ENCODE data around the gene HOMER2. TPM values are rescaled to one million over a fixed set of nuclear protein-coding genes. Genes with fewer than 3 reads are reported as not detected.

The HOMER2 gene
- total RNA-seq, 4 donors from 2014 or later, result 3.6 to 9.8 (median 7.4) TPM

DNA sequence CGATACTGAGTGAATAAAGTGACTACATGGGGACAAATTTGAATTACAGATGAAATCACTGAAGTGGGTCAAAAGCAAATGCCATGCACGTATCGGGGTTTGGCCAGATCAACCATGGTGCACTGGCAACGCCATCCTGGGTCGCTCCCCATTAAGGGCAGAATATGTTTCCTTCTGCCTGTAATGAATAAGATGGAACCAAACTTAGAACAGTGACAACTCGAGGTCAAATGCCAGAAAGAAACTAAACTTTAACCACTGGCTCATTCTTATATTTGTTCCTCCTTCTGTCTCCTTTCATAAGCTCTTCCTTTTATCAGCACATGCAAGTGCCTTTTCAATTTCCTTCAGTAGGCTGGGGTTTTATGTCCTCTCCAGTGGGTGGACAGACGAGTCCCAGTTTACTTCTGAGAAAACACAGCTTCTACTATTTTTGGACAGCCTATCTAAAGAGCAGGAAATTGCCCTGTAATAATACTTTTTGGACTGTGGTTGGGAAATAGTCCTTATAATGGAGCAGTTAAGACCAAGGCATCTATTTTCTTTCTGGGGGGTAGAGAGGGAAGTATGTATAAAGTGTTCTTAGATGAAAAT lies 81.7 kb downstream of the HOMER2 start:
- TF ChIP-seq, protein P1, sequence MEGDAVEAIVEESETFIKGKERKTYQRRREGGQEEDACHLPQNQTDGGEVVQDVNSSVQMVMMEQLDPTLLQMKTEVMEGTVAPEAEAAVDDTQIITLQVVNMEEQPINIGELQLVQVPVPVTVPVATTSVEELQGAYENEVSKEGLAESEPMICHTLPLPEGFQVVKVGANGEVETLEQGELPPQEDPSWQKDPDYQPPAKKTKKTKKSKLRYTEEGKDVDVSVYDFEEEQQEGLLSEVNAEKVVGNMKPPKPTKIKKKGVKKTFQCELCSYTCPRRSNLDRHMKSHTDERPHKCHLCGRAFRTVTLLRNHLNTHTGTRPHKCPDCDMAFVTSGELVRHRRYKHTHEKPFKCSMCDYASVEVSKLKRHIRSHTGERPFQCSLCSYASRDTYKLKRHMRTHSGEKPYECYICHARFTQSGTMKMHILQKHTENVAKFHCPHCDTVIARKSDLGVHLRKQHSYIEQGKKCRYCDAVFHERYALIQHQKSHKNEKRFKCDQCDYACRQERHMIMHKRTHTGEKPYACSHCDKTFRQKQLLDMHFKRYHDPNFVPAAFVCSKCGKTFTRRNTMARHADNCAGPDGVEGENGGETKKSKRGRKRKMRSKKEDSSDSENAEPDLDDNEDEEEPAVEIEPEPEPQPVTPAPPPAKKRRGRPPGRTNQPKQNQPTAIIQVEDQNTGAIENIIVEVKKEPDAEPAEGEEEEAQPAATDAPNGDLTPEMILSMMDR (IDR thresholded peaks at IDR 0.05; ENCODE audit: low read depth), result no peak

DNA sequence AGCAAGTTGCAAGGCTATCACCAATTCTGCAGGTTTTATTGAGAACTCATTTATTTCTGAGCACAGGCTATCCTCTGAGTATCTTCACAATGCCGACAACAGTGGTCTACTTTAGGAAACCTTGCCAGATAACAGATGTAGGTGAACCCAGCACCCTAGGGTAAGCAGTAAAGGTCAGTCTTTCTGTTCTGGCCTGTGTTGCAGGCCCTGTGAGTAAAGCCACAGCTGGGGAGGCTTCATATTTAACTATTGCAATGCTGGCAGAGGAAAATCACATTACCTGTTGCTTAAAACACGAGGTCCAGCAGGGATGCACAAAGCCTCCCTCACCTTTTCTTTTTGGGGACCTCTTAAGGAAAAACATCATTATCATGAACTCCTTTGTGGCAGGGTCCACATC lies 87.6 kb downstream of the HOMER2 start:
- TF ChIP-seq, protein P1 (IDR thresholded peaks at IDR 0.05; ENCODE audit: low read depth), result no peak

DNA sequence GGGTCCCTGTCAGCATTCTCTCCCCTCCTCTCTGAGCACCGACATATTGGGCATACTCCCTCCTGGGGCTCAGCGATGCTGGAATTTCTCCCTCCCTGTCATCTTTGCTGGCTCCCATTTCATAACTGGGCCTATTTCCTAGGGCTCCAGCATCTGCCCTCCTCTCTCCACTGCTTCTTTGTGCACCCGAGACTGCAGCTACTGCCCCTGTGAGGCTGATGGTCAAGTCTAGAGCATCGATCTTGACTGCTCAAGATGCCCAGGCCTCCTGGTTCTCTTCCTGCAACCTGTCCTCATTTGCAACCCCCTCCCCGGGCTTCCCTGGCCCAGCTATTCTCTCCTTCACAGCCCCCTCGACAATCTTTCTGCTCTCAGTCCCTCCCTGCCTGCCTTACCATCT lies 89.6 kb downstream of the HOMER2 start:
- TF ChIP-seq, protein P1 (IDR thresholded peaks at IDR 0.05; ENCODE audit: low read depth), result no peak

DNA sequence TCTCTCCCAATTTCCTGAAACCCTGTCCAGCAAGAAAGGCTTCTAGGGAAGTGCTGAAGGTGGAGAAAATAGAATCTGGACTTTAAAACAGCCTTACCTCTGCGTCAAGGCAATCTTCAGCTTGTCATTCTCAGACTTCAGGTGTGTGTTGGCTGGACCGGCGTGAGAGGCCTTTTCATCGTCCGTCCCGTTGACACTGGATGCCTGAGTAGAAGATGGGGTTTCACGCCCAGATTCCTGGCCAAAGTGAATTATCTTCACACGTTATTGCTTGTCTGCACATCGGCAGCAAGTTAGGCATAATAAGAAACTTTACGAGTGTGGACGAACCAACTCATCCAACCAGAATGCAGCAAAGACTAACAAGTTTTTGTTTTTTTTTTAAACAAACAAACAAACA lies 93.6 kb downstream of the HOMER2 start:
- TF ChIP-seq, protein P1 (IDR thresholded peaks at IDR 0.05; ENCODE audit: low read depth), result no peak

DNA sequence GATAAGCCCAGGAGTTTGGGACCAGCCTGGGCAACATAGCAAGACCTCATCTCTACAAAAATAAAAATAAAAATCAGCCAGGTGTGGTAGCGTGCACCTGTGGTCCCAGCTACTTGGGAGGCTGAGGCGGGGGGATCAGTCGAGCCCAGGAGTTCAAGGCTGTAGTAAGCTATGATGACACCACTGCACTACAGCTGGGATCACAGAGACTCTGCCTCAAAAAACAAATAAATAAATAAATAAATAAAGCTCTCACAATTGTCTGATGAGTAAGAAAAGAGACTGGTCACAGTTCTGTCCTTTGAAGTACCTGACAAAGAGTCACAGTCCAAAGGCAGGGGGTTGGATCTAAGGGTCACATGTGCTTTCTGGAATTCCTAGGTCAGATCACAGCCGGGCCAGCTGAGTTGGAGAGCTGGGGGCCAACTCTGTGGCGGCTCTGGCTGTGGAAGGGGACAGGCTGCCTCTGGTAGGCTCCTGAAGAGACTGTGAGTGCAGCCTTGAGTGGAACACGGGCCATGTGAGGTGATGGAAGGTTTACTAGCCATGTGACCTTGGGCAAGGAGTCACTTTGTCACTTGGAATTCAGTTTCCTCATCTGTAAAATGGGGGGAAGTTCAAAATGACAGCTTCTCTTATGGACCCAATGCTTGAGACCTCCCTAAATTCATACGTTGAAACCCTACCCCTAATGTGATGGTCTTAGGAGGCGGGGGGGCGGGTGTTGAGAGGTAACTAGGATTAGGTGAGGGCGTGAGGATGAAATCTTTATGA lies 95.9 kb downstream of the HOMER2 start:
- TF ChIP-seq, protein P1 (IDR thresholded peaks at IDR 0.05; ENCODE audit: low read depth), result no peak

DNA sequence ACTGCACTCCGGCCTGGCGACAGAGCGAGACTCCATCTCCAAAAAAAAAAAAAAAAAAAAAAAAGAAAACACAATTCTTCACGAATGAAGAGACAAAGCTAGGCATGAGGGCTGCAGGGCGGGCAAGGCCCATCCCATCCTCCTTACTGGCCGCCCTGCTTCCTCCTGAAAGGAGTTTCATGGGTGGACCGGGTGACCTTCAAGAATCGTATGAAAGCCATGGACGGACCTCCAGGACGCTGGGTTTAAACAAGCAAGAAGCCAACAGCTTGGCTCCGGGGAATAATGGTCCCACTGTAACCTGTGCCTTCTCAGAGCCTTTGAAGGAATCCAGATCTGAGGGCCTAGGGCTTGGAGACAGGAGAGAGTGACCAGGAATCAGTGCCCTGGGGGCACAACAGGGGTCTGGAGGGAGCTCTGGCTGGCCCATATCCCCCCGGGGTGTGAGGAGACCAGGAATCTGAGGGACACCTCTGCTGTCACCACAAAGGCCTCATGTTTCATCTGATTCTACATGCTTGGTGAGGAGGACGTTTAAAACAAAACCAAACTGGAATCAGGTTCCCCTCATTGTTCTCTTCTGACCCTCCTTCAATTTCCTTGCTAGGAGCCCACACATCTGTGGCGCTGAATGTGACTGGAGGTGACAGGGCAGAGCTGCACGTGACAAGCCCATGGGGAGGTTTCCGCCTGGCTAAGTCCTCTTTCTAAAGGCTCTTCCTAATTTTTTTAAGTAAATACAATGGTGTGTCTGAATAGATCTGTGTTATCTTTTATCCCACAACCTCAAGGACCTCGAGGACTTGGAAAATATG lies 97.0 kb downstream of the HOMER2 start:
- TF ChIP-seq, protein P1 (IDR thresholded peaks at IDR 0.05; ENCODE audit: low read depth), result no peak

DNA sequence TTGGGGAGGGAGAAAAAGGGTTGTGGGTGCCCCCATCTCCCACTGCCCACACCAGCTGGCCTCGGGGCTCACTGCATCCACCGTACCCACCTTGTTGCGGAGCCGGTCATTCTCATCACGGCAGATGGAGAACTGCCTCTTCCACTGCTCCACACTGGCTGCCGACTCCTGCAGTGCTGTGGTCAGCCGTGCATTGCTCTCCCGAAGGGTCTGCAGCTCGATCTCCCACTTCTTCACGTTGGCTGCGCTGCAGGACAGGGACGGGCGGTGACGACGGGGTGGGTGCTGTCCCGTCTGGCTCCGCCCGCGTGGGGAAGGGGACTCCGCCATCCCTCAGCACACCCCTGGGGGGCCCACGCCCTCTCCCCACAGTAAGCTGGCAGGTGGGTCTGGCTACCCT lies 98.0 kb downstream of the HOMER2 start:
- TF ChIP-seq, protein P1 (IDR thresholded peaks at IDR 0.05; ENCODE audit: low read depth), result no peak

Measured in subcutaneous adipose tissue (tissue), 4 donors.